ENCODE measurements around the gene ZDHHC11B.
"Not testable (repeated sequence)": the region's sequence is repeated elsewhere in the genome, so short reads cannot be mapped to it uniquely, and the experiment has no call there.

Gene ZDHHC11B

DNA sequence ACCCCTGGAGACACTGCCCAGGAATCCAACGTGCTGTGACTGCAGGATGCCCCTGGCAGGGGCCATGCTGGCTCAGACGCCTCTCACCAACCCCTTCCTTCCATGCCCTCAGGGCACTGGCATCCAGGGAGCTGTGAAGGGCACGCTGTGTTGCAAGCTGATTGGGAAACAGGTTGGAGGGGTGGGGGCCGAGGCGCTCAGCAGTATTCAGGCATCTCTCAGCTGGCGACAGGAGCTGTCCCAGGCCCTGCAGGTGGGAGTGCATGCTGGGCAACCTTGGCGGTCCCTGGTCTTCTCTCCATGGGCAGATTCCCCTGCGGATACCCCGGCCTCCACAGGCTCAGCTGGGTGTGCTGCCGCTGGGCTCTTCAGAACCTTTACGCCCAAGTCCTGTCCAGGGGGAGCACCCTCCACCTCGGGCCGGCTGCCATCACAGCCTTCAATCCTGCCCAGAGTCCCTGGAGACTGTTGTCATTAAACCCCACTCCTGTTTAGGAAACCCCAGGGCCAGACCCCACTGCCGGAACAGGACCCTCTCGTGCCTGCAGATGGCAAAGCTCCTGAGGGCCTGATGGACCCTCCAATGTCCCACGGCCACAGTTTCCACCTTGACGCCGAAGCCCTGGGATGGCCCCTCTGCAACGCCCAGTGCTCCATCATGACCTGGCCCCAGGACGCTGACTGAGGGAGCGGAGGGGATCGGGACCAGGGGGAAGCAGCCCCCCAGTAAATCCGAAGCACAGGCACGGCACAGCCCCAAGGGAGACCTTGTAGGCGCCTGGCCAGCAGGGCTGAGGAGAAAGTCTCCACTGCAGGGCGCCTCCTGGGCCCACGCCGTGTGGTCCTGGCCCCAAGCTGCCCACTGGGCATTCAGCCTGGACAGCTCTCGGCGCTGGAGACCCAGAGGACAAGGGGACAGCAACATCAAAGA lies 100.7 kb downstream of the ZDHHC11B start:
- Mint-ChIP-seq H3K9me3 (no peaks in the 10 kb centered on the region), H3K4me3 (no peak overlapping the region), H3K27ac (no peak overlapping the region), H3K27me3 (peaks cover 23% of the 10 kb centered on the region), H3K4me1 (no peaks in the 10 kb centered on the region)
- no peak for ATAC-seq
- DNase-seq = no peak

DNA sequence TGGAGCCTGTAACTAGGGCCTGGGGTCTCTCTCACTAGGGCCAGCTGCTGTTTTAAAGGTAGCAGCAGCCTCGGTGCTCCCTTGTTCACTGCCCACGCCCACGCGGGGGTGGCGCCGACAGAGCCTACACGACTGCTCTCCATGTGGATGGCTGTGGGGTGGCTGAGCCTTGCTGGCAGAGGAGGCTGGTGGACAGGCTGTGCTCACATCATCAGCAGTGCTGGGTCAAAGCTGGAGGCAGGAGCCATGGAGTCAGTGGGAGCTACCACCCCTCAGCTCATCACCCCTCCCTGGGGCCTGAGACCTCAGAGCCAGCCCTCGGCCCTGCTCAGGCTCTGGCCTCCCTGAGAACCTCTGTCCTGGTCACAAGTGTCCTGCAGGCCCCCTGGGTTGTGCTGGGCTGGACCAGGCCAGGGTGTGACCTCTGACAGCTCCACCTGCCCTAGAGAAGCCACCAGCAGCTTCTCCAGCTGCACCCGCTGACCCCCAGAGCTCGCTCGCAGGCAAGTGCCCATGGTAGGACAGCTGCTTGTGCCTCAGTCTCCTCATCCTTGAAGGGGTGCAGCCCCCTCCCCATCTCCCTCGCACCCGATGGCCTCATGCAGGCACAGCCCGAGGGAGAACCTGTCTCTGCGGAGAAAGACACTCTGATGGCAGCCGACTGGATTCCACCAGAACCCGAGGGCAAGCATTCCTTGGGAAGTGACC lies 101.7 kb downstream of the ZDHHC11B start:
- not testable (repeated sequence) for ATAC-seq, H3K27ac Mint-ChIP-seq, DNase-seq, H3K4me3 Mint-ChIP-seq, H3K4me1 Mint-ChIP-seq, H3K9me3 Mint-ChIP-seq
- H3K27me3 Mint-ChIP-seq = peaks cover 23% of the 10 kb centered on the region

DNA sequence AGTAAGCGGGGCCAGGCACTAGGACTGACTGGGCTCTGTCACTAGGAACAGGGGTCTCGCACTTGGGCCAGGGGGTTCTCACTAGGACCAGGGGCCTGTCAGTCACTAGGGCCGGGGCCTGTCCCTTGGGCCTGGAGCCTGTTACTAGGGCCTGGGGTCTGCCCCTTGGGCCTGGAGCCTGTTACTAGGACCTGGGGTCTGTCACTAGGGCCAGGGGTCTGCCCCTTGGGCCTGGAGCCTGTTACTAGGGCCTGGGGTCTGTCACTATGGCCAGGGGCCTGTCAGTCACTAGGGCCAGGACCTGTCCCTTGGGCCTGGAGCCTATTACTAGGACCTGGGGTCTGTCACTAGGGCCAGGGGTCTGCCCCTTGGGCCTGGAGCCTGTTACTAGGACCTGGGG lies 102.3 kb downstream of the ZDHHC11B start:
- H3K9me3 Mint-ChIP-seq, H3K4me1 Mint-ChIP-seq, DNase-seq, H3K27ac Mint-ChIP-seq, ATAC-seq, H3K4me3 Mint-ChIP-seq: not testable (repeated sequence)
- H3K27me3 Mint-ChIP-seq = peaks cover 28% of the 10 kb centered on the region

DNA sequence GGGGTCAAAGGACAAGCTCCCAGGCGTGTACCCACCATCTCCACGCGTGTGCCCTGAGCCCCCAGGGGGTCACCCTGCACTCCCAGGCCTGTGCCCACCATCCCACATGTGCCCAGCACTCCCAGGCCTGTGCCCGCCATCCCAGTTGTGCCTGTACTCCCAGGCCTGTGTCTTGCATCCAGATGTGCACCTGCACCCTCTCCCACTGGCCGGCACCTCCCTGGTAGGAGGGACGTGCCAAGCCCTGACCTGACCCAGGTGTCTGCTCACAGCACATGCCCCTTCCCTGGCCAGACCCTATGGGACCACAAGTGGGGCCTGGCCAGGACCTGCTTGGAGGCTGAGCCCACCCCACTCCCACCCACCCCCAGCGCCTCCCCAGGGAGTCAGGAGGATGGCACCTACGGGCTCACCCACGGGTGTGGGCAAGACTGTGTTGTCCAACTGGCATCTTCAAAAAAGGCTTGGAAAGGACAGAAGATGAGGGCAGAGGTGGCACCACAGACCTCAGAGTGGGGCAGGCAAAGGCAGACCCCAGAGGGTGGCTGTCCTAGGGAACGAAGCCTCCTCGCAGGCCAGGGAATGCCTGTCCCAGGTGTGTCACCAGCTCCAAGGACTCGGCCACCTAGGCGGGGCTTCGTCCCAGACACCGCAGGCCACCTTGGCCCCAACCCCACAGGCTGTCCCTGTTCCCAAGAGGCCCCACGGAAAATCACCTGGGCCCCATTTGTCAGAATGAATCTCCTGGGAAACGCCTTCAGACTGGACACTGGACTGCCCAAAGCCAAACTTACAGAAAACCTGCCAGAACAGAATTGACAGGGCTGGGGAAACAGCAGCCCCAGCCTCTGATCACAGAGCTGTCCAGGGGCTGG lies 103.0 kb downstream of the ZDHHC11B start:
- H3K4me3 Mint-ChIP-seq, H3K27ac Mint-ChIP-seq, ATAC-seq, DNase-seq, H3K9me3 Mint-ChIP-seq, H3K4me1 Mint-ChIP-seq: not testable (repeated sequence)
- peaks cover 34% of the 10 kb centered on the region for H3K27me3 Mint-ChIP-seq

DNA sequence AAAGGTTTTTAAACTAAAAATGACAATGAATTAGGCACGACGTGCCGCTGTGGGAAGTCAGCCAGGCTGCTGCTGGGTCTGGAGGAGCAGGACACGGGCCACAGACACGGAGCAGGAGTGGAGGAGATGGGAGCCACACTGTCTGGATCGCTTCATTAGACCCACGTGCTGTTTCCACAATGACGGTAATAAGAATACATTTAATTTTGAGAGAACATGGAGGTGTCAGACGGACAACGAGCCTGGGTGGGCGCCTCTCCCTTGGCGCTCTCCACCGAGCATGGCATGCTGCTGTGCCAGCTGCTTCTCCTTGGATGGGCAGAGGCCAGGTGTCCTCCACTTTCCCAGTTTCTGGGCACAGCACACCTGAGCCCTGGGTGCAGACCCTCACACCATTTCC lies 103.7 kb downstream of the ZDHHC11B start:
- H3K4me1 Mint-ChIP-seq, DNase-seq, H3K9me3 Mint-ChIP-seq, H3K4me3 Mint-ChIP-seq, ATAC-seq, H3K27ac Mint-ChIP-seq: not testable (repeated sequence)
- H3K27me3 Mint-ChIP-seq = peaks cover 40% of the 10 kb centered on the region

DNA sequence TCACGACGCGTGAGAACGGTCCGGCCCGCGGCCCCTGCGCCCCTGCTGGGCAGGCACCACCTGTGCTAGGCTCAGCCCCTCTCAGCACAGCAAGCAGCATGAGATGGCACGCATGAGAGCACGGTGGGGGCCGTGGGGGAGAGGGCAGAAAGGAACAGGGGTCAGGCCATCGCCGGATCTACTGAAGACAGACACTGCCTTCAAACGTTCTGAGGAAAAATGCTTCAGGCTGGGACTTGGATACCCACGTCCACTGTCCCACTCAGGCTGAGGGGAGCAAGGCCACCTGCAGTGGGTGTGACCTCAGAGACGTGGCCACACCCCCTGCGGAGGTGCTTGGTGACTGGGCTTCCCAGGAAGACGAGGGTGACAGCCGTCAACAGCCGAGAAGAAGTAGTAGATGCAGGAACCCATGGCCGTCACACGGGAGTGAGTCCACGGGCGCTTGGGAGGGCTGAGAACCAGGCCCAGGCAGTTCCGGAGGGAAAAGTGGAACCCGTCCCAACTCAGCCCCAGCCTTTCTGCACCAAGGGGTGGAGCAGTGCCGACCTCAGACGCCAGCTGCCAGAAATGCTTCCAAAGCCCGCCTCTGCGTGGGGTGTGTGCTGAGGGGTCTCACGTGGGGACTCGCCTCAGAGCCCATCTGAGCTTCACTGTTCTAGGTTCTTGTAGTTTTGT lies 104.3 kb downstream of the ZDHHC11B start:
- peaks cover 36% of the 10 kb centered on the region for H3K27me3 Mint-ChIP-seq
- ATAC-seq, DNase-seq, H3K9me3 Mint-ChIP-seq, H3K4me3 Mint-ChIP-seq, H3K4me1 Mint-ChIP-seq, H3K27ac Mint-ChIP-seq: not testable (repeated sequence)

DNA sequence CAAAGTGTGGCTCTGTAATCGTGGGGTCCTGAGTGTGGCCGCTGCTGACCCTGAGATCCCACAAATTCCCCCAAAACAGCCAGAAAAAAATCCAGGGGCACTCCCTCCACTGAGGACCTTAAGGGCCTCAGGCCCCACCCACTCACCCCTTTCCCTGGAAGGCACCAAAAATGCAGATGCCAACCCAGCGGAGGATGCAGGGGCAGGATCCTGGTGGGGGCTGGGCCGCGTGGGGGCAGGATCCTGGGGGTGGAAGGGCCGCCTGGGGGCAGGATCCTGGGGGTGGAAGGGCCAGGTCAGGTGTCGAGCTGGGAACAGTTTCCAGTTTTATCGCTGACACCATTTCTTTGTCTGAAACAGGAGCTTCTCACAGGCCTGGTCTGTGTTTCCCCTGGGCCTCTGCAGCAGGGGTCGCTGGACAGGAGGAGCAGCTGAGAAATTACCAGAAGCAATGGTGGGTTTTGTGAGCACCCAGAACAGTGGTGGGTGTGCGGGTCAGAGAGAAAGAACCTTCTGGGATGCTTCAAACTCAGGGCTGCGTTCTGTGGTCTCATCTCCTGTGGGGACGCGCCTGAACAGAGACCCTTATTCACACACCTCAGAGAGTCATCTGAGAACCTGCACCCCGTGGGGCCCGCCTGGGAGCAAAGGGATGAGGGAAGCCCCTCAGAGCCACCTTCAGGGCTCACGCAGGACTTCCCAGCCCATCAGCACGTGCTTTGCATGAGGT lies 105.2 kb downstream of the ZDHHC11B start:
- not testable (repeated sequence) for H3K9me3 Mint-ChIP-seq, DNase-seq, H3K4me3 Mint-ChIP-seq, H3K27ac Mint-ChIP-seq, H3K4me1 Mint-ChIP-seq, ATAC-seq
- peaks cover 28% of the 10 kb centered on the region for H3K27me3 Mint-ChIP-seq

DNA sequence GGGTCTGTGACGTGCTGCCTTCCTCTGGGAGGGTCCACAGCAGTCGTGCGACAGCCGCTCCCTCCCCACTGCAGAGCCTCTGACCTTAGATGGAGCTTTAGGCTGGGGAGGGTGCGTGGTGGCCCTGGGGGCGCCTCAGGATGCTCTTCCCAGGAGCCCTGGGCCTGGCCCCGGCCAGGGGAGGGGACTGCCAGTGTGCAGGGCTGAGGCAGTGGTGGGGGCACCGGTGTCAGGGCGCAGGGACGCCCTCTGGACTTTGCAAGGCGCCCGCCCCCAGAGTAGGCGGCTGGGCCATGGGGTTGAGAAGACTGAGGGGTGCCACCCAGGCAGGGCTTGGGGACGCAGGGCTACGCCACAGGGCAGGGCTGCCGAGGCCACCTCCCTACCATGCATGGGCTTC lies 106.0 kb downstream of the ZDHHC11B start:
- H3K27me3 Mint-ChIP-seq = peaks cover 30% of the 10 kb centered on the region
- ATAC-seq = peak; percentile 28
- DNase-seq, H3K4me3 Mint-ChIP-seq, H3K4me1 Mint-ChIP-seq, H3K9me3 Mint-ChIP-seq, H3K27ac Mint-ChIP-seq: not testable (repeated sequence)

DNA sequence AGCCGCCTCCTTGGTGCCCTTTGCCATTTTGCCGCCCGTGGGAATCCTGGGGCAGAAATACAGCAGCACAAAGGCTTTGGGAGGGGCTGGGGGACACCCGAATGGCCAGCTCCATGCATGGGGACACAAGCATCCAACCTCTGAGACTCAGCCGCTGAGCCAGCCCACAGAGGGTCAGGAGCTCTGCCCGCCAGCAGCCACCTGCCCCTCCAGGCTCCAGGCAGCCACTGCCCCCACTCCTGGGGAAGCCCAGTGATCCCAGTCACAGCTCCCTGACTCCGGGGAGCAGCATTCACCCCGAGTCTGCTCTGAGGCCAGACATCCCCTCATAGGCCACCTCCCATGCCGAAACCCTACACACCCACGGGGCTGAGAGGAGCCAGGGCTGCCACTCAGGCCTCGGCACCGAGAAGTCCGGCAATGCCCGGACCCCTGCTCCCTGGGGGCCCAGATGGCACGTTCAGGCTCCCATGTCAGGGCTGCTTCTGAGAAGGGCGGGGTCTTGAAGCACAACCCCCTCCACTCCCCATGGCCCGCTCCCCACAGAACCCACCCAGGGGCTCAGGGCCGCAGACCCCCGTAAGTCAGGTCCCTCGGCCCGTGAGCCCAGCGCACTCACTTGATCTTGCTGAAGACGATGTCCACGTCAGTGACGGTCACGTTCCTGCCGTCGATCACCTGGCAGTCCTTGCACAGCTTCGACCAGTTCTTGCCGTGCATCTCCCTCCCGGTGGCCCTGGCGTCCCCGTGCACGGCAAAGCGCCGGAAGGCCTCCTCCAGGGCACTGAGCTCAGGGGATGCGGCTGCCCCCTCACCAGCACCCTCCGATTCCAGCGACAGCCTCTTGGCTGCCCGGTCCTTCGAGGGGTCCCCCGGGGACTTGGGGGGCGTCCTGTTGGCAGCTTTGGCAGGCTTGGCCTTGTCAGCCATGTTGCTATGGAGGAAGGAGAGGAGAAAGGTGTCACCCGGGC lies 107.1 kb downstream of the ZDHHC11B start:
- ATAC-seq (no peak), DNase-seq (peak in 1 of 2 donors; percentile 7)
- peak overlapping the region in 1 of 2 donors; percentile 13 for H3K4me3 Mint-ChIP-seq
- peak overlapping the region in 1 of 2 donors; percentile 48 for H3K27ac Mint-ChIP-seq
- no peaks in the 10 kb centered on the region for H3K9me3 Mint-ChIP-seq
- peaks cover 41% of the 10 kb centered on the region for H3K27me3 Mint-ChIP-seq
- H3K4me1 Mint-ChIP-seq = peaks cover 19% of the 10 kb centered on the region

DNA sequence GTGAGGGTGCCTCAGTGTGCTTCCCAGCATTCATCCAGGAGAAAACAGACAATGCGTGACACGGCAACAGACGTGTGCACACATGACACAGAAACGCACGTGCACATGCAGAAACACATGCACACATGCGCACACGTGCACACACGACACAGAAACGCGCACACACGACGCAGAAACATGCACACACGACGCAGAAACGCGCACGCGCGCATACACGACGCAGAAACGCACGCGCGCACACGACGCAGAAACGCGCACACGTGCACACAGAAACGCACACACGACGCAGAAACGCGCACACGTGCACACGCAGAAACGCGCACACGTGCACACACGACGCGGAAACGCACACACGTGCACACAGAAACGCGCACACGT lies 107.8 kb downstream of the ZDHHC11B start:
- Mint-ChIP-seq H3K27me3 (peaks cover 47% of the 10 kb centered on the region), H3K9me3 (no peaks in the 10 kb centered on the region), H3K4me3 (no peak overlapping the region), H3K27ac (no peak overlapping the region), H3K4me1 (peaks cover 25% of the 10 kb centered on the region)
- ATAC-seq = no peak
- DNase-seq = no peak

DNA sequence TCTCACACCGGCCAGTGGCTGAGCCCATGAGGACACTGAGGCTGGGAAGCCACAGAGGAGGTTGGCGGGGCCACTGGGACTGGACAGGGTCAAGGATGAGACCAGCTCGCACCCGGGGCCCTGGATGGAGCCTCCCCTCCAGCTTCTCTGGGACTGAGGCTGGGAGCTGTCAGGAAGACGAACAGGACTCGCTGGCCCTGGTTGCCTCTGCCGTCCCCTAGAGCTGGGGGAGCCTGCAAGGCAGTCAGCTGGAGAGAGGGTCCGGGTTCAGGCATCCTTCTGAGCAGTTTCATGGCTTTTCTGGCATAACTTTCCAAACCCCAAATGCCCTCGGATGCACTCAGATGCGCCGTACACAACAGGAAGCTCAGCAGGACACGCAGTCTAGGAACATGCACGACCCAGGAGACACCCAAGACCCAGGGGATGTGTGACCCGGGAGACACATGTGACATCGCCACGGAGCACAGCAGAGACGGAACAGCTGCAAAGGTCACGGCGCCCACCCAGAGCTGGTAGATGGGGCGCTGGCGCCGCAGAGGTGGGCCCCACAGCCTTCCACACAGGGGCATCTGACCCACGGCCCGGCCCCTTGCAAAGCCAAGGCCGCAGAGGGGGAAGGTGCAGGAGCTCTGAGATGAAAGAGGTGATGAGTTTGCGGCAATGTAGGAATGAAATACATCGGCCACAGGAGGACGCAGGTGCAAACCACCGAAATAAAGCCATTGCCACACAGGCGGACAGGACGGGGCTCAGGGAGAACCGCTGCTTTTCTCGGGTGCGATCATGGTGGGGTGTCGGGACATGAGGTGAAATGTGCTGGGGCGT lies 108.4 kb downstream of the ZDHHC11B start:
- DNase-seq = peak in 1 of 2 donors; percentile 7
- Mint-ChIP-seq H3K27ac (peak overlapping the region in 1 of 2 donors; percentile 42), H3K4me3 (no peak overlapping the region), H3K9me3 (no peaks in the 10 kb centered on the region), H3K4me1 (peaks cover 25% of the 10 kb centered on the region), H3K27me3 (peaks cover 47% of the 10 kb centered on the region)
- no peak for ATAC-seq

DNA sequence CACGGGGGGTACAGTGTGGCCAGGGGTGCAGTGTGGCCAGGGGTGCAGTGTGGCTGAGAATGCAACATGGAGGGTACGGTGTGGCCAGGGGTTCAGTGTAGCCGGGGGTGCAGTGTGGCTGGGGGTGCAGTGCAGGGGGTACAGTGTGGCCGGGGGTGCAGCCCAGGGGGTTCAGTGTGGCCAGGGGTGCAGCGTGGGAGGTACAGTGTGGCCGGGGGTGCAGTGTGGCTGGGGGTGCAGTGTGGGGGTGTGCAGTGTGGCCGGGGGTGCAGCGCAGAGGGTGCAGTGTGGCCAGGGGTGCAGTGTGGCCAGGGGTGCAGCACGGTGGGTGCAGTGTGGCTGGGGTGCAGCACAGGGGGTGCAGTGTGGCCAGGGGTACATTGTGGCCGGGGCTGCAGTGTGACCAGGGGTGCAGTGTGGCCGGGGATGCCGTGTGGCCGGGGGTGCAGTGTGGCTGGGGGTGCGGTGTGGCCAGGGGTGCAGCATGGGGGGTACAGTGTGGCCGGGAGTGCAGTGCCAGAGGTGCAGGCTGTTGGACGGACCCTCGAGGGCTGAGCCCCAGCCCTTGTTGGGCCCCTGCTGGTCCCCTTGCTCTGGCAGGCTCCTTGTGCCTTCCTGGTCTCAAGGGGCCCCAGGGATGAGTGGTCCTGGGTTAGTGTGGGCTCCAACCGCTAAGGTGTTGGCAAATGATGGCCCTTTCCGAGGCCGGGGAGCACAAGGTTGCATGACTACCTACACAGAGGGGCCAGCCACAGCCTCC lies 109.2 kb downstream of the ZDHHC11B start:
- Mint-ChIP-seq H3K27me3 (peaks cover 47% of the 10 kb centered on the region), H3K9me3 (no peaks in the 10 kb centered on the region), H3K4me1 (peaks cover 25% of the 10 kb centered on the region), H3K27ac (no peak overlapping the region), H3K4me3 (no peak overlapping the region)
- DNase-seq = peak in 1 of 2 donors; percentile 9
- ATAC-seq = peak; percentile 15
